Measurements from ENCODE around the gene PRKACA. TPM values are rescaled to one million over a fixed set of nuclear protein-coding genes. Genes with fewer than 3 reads are reported as not detected.

The PRKACA gene
- total RNA-seq, 2 donors from 2014 or later: 66.3 to 84.5 TPM

DNA sequence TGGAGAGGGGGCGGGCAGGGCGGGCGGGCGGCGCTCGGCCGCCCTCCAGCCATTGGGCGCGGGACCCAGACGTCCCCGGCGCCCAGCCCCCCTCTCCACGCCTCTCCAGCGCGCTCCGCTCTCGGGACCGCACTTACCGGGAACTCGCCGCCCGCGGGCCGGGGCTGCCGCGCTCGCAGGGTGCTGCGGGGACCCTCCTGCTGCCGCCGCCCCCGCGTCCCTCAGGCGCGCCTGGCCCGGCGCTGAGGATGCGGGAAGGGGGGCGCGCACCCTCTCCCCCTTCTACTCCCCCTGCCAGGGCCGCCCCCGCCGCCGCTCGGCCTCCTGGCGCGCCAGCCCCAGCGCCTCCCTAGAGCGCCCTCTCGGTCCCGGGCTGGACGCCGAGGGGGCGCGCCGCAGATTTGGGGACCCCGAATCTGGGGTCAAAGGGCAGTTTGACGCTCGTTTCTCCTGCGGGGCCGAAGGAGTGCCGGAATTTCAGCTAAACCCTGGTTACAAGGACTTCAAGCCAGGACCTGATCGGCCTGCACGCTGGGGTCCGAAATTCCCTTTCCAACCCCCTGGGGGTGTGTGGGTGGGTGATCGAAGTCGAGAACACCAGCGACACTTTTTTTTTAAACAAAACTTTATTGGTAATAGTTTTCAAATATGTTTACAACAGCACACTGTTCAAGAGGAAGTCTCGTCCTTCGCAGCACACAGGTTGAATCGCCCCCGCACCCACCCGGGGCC lies 26.3 kb downstream of the PRKACA start:
- Mint-ChIP-seq H3K36me3 (peaks cover 12 to 32% of the 10 kb centered on the region in 2 donors), H3K9me3 (peaks cover 3 to 7% of the 10 kb centered on the region in 2 donors), H3K27ac (peak overlapping the region; percentile 63 to 99)
- DNase-seq (ENCODE audit: low spot score in 2 of 2): peak; percentile 73 to 77
- ATAC-seq: peak; percentile 74 to 86

- Mint-ChIP-seq H3K27ac (peak within 1 kb of the TSS; percentile 63 to 99), H3K36me3 (peaks cover 12 to 32% of the 10 kb centered on the region in 2 donors), H3K9me3 (peaks cover 3 to 7% of the 10 kb centered on the region in 2 donors)
- DNase-seq (ENCODE audit: low spot score in 2 of 2): peak; percentile 63 to 66
- ATAC-seq: peak; percentile 59 to 67
Observed at GRCh38 chr19:14090509-14091080, 27.0 kb downstream of the PRKACA start, which contains the start of gene SAMD1. Gene SAMD1 (minus strand): TSS chr19:14090751.

- Mint-ChIP-seq H3K27ac (no peak overlapping the region), H3K36me3 (peaks cover 12 to 31% of the 10 kb centered on the region in 2 donors), H3K9me3 (peaks cover 3 to 7% of the 10 kb centered on the region in 2 donors)
- ATAC-seq: peak; percentile 16 to 23
- DNase-seq (ENCODE audit: low spot score in 2 of 2): peak; percentile 54 to 65
Observed at GRCh38 chr19:14089662-14090508, 27.7 kb downstream of the PRKACA start.

DNA sequence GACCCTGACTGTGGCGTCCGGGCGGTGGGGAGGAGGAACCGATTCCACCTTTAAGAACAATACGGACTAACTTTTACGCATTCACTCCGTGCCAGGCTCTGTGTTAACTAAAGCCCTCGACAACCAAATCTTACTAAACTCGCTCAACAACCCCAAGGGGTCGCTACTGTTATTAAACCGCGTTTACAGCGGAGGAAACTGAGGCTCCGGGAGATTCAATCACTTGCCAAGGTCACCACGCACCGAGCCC lies 28.2 kb downstream of the PRKACA start:
- no peak for DNase-seq (ENCODE audit: low spot score in 2 of 2)

GRCh38 chr19:14088634-14089411 lies 28.7 kb downstream of the PRKACA start:
- ATAC-seq: no peak
- Mint-ChIP-seq H3K27ac (no peak overlapping the region), H3K9me3 (peaks cover 3 to 7% of the 10 kb centered on the region in 2 donors), H3K36me3 (peaks cover 12 to 26% of the 10 kb centered on the region in 2 donors)
- DNase-seq (ENCODE audit: low spot score in 2 of 2): no peak

More for the DNA sequence above, 28.2 kb downstream of the PRKACA start:
- Mint-ChIP-seq H3K36me3 (peaks cover 12 to 26% of the 10 kb centered on the region in 2 donors), H3K27ac (no peak overlapping the region), H3K9me3 (peaks cover 3 to 7% of the 10 kb centered on the region in 2 donors)
- no peak for ATAC-seq

DNA sequence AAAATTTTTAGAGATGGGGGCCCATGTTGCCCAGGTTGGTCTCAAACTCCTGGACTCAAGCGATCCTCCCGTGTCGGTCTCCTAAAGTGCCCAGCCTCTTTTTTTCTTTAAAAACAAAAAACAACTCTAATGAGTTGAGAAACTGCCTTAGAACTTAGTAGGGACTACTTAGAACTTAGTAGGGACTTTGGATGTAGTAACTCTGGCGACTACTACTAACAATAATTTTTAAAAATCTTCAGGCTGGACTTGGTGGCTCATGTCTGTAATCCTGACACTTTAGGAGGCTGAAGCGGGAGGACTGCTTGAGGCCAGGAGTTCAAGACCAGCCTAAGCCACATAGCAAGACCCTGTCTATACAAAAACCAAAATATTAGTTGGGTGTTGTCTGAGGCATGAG lies 31.5 kb downstream of the PRKACA start:
- H3K9me3 Mint-ChIP-seq: no peaks in the 10 kb centered on the region
- H3K27ac Mint-ChIP-seq: no peak overlapping the region
- ATAC-seq (no peak), DNase-seq (ENCODE audit: low spot score in 2 of 2) (no peak)
- peaks cover 6 to 15% of the 10 kb centered on the region in 2 donors for H3K36me3 Mint-ChIP-seq

DNA sequence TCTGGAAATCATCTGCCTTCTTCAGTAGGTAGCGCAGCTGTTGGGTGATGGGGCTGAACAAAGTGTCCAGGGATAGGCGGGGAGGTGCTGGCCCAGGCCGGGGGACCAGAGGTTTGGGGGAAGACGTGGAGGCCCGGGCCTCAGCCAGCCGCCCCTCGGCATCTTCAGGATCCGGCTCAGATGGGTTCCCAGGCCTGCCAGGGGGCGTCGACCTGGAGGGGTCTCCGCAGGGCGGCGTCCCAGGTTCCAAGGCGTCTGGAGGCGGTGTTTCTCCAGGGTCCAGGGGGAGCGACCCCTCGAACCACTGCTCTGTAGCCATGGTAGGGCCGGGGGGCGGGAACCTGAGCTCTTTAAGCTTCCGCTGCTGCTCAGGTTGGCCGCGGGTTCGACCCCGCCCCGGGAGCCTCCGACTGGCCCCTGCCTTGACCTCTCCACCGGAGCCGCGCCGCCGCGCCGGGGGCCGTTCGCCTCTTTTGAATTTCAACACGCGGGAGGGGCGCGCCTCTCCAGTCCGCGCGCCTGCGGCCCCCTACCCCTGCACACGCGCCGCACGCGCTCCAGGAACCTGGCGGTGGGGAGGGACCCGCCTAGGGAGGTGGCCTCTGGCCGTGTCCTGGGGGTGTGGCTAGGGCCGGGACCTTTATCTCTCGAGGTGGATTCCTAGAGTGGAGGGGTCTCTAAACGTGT lies 32.1 kb downstream of the PRKACA start, which contains the start of gene C19orf67:
Gene C19orf67 (minus strand): TSS at position 475 of the 687 bp plus-strand sequence. CDS start 156 bp downstream, at position 319.
- no peak within 1 kb of the TSS for H3K27ac Mint-ChIP-seq
- no peaks in the 10 kb centered on the region for H3K9me3 Mint-ChIP-seq
- peaks cover 6 to 18% of the 10 kb centered on the region in 2 donors for H3K36me3 Mint-ChIP-seq
- ATAC-seq (no peak), DNase-seq (ENCODE audit: low spot score in 2 of 2) (no peak)

- no peak for DNase-seq (ENCODE audit: low spot score in 2 of 2)
- Mint-ChIP-seq H3K36me3 (peaks cover 0 to 5% of the 10 kb centered on the region in 2 donors), H3K27ac (peak overlapping the region in 1 of 2 donors; percentile 89)
Observed at GRCh38 chr19:14082675-14082960, 34.9 kb downstream of the PRKACA start.

DNA sequence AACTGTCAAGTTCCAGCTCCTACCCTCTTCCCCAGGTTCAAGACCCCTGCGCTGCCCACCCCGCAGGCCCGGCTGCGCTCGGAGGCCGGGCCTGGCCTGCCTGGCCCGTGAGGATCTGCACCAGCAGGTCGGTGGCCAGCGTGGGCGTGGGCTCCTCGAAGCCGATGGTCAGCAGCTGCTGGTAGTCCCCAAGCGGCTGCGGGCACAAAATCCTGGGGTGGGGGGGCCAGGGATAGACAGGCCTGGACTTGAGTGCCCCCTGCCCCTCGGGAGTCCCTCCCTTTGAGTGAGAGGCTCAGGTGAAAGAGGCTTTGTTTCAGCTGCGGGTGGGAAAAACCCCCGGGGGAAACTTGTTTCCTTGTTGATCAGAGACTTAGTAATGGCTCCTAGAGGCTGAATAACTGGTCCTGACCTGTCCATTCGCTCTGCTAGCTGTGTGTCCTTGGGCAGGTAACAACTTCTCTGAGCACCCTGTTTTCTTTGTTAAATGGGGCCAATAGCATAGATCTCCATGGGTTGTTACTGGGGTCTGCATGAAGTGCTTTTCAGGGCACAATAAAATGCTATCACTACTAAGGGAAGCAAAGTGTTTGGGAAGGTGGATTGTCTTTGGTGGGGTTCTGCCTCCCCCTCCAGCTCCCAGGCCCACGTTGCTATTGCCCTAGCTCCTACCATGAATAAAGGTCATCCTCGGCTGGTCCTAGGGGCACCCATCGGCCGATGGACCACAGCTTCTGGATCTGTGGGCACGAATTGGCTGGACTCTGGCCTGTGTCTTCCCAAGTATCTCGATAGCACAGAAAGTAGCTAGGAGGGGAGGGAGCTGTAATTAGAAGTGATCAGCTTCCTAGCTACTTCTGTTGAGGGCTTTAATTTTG lies 35.5 kb downstream of the PRKACA start:
- ATAC-seq: peak in 1 of 2 donors; percentile 15
- peak in 1 of 2 donors; percentile 61 for DNase-seq (ENCODE audit: low spot score in 2 of 2)
- H3K36me3 Mint-ChIP-seq: peaks cover 0 to 5% of the 10 kb centered on the region in 2 donors
- H3K9me3 Mint-ChIP-seq: no peaks in the 10 kb centered on the region
- H3K27ac Mint-ChIP-seq: peak overlapping the region in 1 of 2 donors; percentile 89

More at GRCh38 chr19:14082675-14082960, 34.9 kb downstream of the PRKACA start:
- no peaks in the 10 kb centered on the region for H3K9me3 Mint-ChIP-seq
- ATAC-seq: no peak

DNA sequence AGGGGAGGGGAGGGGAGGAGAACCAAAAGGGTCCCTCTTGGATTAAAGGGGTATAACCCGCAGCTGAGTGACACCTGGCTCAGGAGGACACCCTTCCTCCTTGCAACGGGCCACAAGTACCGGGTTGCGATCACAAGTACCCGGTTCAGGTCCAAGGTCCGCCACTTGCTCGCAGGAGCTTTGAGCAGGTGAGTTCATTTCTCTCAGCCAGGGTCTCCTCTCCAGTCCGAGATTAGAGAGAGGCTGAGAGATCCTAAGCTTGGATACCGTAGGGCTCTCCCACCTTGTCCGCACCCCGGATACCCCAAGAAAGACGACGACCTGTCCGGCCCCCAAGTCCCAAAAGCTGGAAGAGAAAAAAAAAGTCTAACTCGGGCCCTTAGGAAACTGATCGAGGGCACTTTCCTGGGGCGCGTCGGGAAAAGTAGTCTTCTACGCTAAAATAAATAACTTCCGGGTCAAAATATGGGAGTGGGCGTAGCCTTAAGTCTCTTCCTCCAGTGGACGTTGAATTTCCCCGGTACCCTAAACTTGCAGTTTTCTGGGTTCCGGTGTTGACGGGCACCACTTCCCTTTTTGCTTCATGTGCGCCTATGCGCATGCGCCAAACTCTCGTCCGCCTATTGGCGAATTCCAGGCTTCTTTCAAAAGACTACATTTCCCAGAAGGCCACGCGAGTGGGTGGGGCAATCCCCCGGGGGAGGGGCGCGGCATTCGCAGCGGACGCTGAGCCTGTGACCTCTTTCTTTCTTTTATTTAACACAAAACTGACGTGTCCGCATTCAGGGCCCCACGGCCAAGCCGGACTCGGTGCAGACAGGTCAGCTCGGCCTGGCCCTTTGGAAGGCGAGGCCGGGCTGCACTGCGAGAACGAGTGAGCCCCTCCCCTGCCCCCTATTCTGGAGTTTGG lies 36.4 kb downstream of the PRKACA start:
- Mint-ChIP-seq H3K27ac (peak overlapping the region; percentile 89 to 95), H3K36me3 (peaks cover 0 to 5% of the 10 kb centered on the region in 2 donors), H3K9me3 (no peaks in the 10 kb centered on the region)
- ATAC-seq (peak; percentile 95 to 97), DNase-seq (ENCODE audit: low spot score in 2 of 2) (peak; percentile 99 to 100)

DNA sequence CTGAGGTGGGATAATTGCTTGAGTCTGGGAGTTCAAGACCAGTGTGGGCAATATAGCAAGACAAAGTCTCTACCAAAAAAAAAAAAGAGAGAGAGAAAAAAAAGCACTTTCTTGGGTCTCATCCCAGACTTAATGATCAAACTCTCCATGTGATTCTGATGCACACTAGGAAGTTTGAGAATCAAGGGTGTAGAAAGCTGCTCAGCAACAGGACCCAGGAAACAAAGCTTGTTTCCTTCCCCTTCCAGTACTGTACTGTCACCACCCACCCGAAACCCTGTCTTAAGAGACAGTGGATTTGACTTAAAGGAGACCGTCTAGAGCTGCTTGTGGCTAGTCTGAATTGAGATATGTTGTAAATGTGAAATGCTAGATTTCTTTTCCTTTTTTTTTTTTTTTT lies 39.2 kb downstream of the PRKACA start:
- ATAC-seq: no peak
- H3K27ac Mint-ChIP-seq: no peak overlapping the region
- peaks cover 0 to 5% of the 10 kb centered on the region in 2 donors for H3K36me3 Mint-ChIP-seq
- no peak for DNase-seq (ENCODE audit: low spot score in 2 of 2)
- no peaks in the 10 kb centered on the region for H3K9me3 Mint-ChIP-seq

DNA sequence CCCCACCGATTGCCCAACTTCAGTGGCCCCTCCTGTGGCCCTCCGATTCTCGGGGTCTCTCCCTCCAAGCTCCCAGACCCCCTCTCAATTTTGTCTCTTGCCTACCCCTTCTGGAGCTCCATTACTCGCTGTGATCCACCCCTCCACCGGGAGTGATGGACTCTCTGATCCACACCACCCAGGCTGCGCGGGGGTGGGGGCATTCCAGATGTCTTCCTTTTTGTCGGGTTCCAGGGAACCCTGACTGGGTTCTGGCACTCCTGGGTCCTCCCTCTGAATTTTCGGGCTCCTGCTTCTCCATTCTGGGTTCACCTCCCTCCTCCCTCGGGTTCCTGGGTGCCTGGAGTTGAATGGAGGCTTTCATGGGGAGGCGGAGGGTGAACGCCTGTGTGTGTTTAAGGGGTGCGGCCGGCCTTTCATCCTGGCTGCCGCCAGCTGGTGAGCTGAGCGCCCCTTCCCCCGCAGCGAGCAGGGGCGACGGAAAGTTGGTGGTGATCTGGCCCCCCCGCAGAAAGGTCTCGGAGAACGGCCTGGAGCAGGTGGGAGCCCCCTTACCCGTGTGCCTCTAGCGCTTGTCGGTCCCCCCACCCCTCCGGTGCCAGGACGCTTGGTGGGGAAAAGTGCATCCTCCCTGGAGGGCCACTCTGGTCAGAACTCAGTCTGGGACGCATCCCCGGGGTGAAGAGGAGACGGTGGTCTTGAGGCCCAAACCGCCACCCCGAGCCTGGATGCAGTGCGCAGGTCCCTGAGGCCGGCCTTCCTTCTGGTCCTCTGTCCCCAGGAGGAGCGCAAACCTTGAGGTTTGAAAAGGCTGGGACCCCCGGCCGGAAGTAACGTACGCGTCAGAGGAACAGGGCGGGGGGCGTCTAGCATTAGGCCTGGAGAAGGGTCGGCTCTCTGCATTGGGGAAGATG lies 43.4 kb downstream of the PRKACA start:
- Mint-ChIP-seq H3K9me3 (no peaks in the 10 kb centered on the region), H3K27ac (peak overlapping the region; percentile 20 to 84), H3K36me3 (no peaks in the 10 kb centered on the region)
- peak; percentile 16 to 29 for ATAC-seq
- DNase-seq (ENCODE audit: low spot score in 2 of 2): peak; percentile 45 to 68

GRCh38 chr19:14073261-14073924 lies 44.2 kb downstream of the PRKACA start:
- peak; percentile 83 to 85 for DNase-seq (ENCODE audit: low spot score in 2 of 2)

More at GRCh38 chr19:14073261-14073924, 44.2 kb downstream of the PRKACA start:
- no peaks in the 10 kb centered on the region for H3K36me3 Mint-ChIP-seq
- peak overlapping the region in 1 of 2 donors; percentile 20 for H3K27ac Mint-ChIP-seq
- ATAC-seq: peak; percentile 80
- H3K9me3 Mint-ChIP-seq: no peaks in the 10 kb centered on the region
